Measurements from ENCODE around the gene FKBP15. TPM values are rescaled to one million over a fixed set of nuclear protein-coding genes. Genes with fewer than 3 reads are reported as not detected.

FKBP15 gene
- total and polyA plus RNA-seq, 3 donors from 2014 or later = 14.7 to 23.5 (median 23.1) TPM

DNA sequence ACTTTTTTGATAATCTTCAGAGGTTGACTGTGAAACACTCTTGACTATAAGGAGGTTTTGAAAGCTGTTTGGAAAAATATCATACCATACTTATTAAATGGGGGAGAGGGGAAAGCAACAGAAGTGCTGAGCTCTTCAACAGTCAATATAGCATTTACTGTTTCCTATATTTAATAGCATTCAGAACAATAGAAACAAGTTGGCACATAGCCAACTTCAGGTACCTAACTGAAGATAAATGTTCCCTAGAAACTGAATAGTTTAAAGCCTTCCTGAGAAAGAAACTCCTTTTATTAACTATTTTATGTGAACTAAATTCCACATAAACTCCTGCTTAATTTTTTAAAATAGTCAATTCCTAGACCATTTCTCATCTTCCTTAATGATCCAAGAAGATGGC, 26.6 kb upstream of the FKBP15 start:
- Histone ChIP-seq H3K27ac (no peak overlapping the region), H3K9me3 (no peaks in the 10 kb centered on the region), H3K4me3 (no peak overlapping the region), H3K4me1 (no peaks in the 10 kb centered on the region), H3K36me3 (ENCODE audit: low read depth, missing control alignments) (no peaks in the 10 kb centered on the region), H3K27me3 (no peaks in the 10 kb centered on the region)
- DNase-seq = no peak
- intact Hi-C loops (cut with DNase I; ENCODE audit: low total_unique reads) = no loop called here
- TF ChIP-seq POLR2A (IDR thresholded peaks at IDR 0.05) = no peak
- TF ChIP-seq, protein P1, sequence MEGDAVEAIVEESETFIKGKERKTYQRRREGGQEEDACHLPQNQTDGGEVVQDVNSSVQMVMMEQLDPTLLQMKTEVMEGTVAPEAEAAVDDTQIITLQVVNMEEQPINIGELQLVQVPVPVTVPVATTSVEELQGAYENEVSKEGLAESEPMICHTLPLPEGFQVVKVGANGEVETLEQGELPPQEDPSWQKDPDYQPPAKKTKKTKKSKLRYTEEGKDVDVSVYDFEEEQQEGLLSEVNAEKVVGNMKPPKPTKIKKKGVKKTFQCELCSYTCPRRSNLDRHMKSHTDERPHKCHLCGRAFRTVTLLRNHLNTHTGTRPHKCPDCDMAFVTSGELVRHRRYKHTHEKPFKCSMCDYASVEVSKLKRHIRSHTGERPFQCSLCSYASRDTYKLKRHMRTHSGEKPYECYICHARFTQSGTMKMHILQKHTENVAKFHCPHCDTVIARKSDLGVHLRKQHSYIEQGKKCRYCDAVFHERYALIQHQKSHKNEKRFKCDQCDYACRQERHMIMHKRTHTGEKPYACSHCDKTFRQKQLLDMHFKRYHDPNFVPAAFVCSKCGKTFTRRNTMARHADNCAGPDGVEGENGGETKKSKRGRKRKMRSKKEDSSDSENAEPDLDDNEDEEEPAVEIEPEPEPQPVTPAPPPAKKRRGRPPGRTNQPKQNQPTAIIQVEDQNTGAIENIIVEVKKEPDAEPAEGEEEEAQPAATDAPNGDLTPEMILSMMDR (IDR thresholded peaks at IDR 0.05) = no peak

DNA sequence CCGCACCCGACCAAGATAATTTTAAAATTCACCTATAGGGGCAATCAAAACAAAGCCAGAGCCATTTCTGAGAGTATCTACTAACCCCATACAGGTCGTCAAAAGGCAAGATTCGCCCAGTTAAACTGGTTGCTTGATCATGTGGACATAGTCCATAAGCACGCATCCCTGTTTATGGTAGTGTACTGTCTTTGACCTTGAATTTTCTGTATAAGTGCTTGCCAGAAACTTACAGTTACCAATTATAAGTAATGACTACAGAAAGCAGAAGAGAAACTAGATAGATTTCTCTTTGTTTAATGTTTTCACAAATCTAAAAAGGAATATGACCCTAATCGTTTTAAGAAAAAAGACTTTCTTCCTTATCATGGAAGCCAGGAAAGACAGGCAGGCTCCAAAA, 25.9 kb upstream of the FKBP15 start:
- TF ChIP-seq POLR2A (IDR thresholded peaks at IDR 0.05) = no peak
- TF ChIP-seq, protein P1 (IDR thresholded peaks at IDR 0.05) = no peak
- WGBS, 2 donors = 65 to 73% methylated on average over 6 of the region's 6 CpGs
- Histone ChIP-seq H3K9me3 (no peaks in the 10 kb centered on the region), H3K4me1 (no peaks in the 10 kb centered on the region), H3K27ac (no peak overlapping the region), H3K4me3 (no peak overlapping the region), H3K36me3 (ENCODE audit: low read depth, missing control alignments) (no peaks in the 10 kb centered on the region), H3K27me3 (no peaks in the 10 kb centered on the region)
- no peak for DNase-seq
- intact Hi-C loops (cut with DNase I; ENCODE audit: low total_unique reads) = no loop called here

DNA sequence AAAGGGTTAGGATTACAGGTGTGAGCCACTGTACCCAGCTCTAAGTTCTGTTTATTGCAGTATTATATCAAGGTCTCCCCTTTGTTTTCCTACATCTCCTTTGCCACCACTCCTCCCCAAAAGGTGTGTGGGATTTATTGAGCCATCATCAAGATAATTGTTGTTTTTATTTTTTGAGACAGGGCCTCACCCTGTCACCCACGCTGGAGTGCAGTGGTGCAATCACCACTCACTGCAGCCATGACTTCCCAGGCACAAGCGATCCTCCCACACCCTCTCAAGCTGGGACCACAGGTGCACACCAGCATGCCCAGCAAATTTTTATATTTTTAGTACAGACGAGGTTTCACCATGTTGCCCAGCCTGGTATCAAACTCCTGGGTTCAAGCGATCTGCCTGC, 24.8 kb upstream of the FKBP15 start:
- DNase-seq = no peak
- no peaks in the 10 kb centered on the region for H3K27me3 ChIP-seq
- WGBS, 2 donors = 82 to 93% methylated on average over 4 of the region's 4 CpGs
- no peak for TF ChIP-seq POLR2A (IDR thresholded peaks at IDR 0.05)
- TF ChIP-seq, protein P1 (IDR thresholded peaks at IDR 0.05) = no peak
- intact Hi-C loops (cut with DNase I; ENCODE audit: low total_unique reads) = no loop called here
- H3K36me3 ChIP-seq (ENCODE audit: low read depth, missing control alignments) = no peaks in the 10 kb centered on the region
- no peaks in the 10 kb centered on the region for H3K4me1 ChIP-seq
- H3K27ac ChIP-seq = no peak overlapping the region
- H3K4me3 ChIP-seq = no peak overlapping the region
- no peaks in the 10 kb centered on the region for H3K9me3 ChIP-seq

DNA sequence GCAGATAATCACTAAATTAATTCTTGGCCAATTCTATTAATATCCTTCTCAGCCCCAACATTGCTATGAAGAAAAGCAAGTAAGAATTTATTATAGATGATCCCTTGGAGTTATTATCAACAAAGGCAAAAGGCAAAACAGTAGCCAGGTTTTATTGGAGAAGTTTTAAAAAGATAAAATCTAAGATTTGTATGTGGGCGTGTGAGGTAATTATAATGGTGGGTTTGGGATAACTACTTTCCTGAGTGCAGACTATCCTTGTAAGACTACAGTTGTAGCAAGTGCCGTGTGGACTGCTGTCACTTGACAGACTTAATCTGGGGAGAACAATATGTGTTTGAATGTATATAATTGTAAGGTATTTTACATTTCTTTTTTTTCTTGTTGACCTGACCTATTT, 23.5 kb upstream of the FKBP15 start:
- no peaks in the 10 kb centered on the region for H3K4me1 ChIP-seq
- DNase-seq = no peak
- intact Hi-C loops (cut with DNase I; ENCODE audit: low total_unique reads) = no loop called here
- no peaks in the 10 kb centered on the region for H3K9me3 ChIP-seq
- 83 to 94% methylated on average over 2 of the region's 2 CpGs for WGBS, 2 donors
- TF ChIP-seq POLR2A (IDR thresholded peaks at IDR 0.05) = no peak
- TF ChIP-seq, protein P1 (IDR thresholded peaks at IDR 0.05) = no peak
- H3K27ac ChIP-seq = no peak overlapping the region
- H3K4me3 ChIP-seq = no peak overlapping the region
- no peaks in the 10 kb centered on the region for H3K36me3 ChIP-seq (ENCODE audit: low read depth, missing control alignments)
- no peaks in the 10 kb centered on the region for H3K27me3 ChIP-seq

DNA sequence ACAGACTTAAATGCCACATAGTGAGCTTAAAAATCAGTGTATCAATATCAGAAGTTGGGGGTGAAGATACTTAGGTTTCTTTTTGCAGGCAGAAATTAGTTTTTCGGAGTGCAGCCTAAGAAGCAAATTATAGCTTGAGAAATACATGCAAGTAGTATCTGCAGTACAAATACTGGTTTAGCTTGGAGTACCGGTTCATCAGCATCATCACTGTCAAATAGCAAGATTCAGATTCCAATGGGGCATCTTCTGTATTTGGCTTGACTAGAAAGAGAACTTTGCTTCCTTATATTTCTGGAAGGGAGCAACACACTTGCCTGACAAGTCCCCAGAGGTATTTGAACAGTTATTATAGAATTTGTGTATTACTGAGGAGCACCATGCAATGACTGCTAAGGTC, 20.1 kb upstream of the FKBP15 start:
- H3K36me3 ChIP-seq (ENCODE audit: low read depth, missing control alignments) = no peaks in the 10 kb centered on the region
- no peak overlapping the region for H3K27ac ChIP-seq
- TF ChIP-seq, protein P1 (IDR thresholded peaks at IDR 0.05) = no peak
- no peak for TF ChIP-seq POLR2A (IDR thresholded peaks at IDR 0.05)
- H3K9me3 ChIP-seq = no peaks in the 10 kb centered on the region
- no peaks in the 10 kb centered on the region for H3K4me1 ChIP-seq
- no peaks in the 10 kb centered on the region for H3K27me3 ChIP-seq
- 93 to 97% methylated on average over 2 of the region's 2 CpGs for WGBS, 2 donors
- intact Hi-C loops (cut with DNase I; ENCODE audit: low total_unique reads) = no loop called here
- no peak overlapping the region for H3K4me3 ChIP-seq
- DNase-seq = no peak
